Smooth muscle cell of the brain vasculature (primary cell): ENCODE results near the gene ADCY1.

Experiments
- DNase-seq: peaks from one replicate; pipeline ENCODE4 v3.0.0-alpha.2; 2012; ENCODE audit warnings: low read depth, low spot score

Gene ADCY1

GRCh38 chr7:45689797-45690761 is 115.9 kb downstream of the ADCY1 start:
- no peak for DNase-seq

- DNase-seq, result no peak
Measured at GRCh38 chr7:45690762-45691150, 116.6 kb downstream of the ADCY1 start.

DNA sequence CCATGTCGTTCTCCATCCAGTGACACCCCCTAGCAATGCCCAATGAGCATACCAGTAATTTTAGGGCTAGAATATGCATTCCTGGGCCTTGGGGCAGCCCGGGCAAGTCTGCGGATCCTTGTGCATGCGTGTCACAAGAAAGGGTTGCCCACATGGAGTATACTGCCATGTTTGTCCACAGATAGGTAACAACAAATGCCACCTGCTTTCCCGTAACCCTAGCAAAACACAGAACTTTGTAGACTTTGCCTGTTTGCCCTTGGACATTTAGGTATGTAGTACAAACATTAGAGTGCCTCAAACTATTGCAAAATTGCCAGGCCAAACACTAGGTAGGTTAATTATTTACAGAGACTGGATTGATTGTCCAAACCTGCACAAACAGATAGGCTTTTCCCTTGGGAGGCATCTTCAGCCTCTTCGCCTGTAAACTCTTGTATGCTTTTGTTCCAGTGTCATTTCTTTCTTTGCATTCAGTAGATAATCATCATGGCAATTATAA is 117.0 kb downstream of the ADCY1 start:
- DNase-seq, result no peak

GRCh38 chr7:45692031-45692430 is 117.9 kb downstream of the ADCY1 start:
- no peak for DNase-seq

DNA sequence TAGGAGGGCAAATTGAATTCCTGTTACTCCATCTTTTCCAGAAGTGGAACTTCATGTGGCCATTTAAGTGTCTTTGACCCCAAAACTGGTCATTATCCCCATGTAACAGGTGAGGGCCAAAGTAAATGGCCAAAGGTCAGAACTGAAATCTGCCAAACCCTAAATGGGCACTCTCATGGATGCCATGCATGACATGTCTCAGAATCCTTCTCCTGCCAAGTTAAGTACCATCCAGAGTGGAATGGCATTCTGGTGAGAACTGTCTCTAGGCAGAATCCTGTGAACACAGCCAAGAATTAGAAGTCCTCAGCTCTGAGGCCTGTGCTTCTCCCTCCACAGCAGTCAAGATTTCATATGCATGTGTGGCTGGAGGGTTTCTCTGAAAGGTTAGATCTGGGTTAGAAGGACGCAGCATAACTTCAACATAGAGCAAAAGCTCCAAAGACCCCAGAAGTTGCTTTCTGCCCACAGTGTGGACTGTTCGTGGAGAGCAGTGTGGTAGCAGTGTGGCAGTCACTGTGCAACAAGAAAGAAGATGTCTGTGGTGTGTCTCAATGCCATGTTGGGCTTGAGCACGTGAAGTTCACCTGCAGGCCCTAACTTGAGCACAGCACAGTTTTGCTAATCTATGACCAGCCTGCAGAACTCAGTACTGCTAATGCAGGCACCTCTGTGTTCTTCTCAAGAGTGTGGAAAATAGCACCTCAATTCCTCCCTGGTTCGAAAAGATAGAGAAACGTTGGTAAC is 121.3 kb downstream of the ADCY1 start:
- no peak for DNase-seq

DNA sequence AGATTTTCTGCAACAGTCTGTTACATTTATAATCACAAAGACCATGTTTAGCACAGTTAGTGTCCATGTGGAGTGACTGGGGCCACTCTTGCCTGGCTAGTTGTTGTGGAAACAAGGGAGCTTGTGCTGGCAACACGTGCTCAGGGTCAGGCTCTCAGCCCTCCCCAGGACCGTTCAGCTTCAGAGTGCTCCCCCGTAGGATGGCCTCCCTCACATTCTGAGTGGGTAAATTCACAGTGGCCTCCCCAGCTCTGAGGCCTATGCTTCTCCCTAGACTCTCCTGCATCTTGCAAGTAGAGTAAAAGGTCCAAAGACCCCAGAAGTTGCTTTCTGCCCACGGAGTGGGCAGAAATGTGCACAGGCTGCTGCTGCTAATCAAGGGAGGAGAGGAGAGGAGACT is 122.3 kb downstream of the ADCY1 start:
- DNase-seq, result no peak

- no peak for DNase-seq
Measured at GRCh38 chr7:45697576-45698136, 123.5 kb downstream of the ADCY1 start.

GRCh38 chr7:45698303-45699014 is 124.3 kb downstream of the ADCY1 start:
- DNase-seq, result no peak

GRCh38 chr7:45699015-45699309 is 124.8 kb downstream of the ADCY1 start:
- no peak for DNase-seq

- no peak for DNase-seq
Measured at GRCh38 chr7:45699726-45700390, 125.7 kb downstream of the ADCY1 start.

GRCh38 chr7:45700556-45700955 is 126.4 kb downstream of the ADCY1 start:
- DNase-seq, result no peak

DNA sequence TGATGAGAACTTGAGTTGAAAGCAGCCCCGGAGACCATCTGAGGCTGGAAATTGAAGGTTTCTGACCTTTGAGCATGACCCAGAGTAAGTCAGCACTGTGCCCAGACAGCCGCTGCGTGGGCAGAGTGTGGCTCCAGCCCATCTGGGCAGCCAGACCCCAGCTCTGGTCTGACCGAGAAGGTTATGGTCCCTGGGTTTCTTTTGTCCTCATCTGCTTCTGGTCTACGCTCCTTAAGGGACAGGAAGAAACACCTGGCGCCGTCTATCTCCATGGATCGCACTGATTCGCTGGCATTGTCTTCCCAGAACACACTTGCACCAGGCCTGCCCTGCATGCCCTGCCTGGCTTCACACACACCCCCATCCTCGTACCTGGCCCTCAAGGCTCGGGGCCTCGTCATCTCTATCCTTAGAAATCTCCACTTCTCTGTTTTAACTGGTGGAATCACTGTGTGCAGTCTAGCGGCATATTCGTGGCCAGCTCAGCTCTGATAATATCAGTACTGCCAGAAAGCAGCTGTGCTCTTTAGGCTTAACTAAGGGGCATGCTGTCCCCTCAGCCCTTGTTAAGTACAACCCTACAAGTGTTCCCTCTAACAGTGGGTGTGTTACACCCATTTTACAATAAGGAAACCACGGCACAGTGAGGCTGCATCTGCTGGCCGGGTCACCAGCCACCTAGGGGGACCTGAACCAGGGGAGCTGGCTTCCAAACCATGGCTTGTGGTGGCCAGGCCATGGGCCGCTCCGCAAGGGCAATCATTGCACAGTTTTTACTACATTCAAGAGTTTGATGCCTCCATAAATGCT is 127.7 kb downstream of the ADCY1 start:
- no peak for DNase-seq

DNA sequence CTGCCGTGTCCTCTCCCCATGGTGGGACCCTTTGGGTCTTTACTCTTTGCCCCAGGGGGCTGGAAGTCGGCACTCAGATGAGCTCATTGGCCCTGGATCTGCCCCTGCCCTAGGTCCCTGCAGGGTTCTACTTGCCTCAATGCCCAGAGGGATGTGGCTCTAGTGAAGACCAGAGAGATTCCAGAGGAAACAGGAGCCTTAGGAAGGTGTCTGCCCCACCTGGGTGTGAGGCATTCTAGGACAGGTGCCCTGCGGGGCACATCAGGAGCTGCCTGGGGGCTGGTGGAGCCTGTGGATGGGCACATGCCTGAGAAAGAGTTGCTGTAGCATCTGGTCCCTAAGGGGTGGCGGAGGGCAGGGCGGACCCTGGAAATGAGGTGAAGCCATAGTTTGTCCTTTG is 128.6 kb downstream of the ADCY1 start:
- no peak for DNase-seq

DNA sequence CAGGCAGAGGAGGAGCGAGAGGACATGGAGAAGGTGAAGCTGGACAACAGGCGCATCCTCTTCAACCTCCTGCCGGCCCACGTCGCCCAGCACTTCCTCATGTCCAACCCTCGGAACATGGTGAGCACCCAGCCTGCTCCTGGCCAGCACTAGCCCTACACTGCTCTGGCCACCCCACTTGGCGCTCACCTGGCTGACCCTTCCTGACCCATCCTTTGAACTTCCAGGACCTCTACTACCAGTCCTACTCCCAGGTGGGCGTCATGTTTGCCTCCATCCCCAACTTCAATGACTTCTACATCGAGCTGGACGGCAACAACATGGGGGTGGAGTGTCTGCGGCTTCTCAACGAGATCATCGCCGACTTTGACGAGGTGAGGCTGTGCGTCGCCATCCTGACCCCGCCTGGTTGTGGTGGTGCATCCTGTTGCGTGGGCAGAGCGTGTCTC is 129.2 kb downstream of the ADCY1 start:
- DNase-seq, result no peak

GRCh38 chr7:45703911-45704682 is 129.9 kb downstream of the ADCY1 start:
- no peak for DNase-seq

GRCh38 chr7:45704683-45705016 is 130.5 kb downstream of the ADCY1 start:
- no peak for DNase-seq

DNA sequence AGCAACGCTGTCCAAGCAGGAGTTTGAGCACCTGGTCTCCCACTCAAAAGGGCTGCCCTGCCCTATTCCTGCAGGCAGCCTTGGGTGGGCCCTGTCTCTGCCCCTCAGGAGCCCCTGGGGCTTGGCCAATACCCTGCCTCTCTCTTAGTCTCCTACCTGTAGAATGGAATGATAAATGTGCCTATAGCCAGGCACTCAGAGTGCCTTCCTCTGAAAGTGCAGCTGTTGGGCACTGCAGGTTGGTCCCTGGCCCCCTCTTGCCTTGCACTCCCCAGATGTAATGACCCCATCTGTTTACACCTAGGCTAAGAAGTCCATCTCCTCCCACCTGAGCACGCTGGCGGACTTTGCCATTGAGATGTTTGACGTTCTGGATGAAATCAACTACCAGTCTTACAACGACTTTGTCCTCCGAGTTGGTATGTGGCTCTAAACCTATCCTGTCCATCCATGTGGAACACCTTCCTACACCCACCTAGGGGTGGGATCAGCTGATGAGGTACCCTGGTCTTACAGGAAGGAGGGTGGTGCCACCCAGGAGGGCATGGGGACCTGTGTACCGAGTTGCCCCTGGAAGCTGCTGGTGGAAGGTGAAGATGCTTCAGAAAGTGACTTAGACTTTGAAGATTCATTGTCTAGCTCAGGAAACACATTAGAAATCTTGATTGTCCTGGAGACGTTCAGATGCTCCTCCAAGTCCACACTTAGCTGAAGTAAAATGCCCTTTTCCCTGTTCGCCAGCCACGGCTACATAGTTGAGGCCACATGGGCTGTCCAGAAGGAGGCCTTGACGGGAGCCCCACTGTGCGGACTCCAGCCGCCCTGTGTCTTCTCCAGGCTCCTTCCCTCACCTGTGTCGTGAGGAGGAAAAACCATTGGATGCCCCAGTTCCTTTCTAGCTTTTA is 134.1 kb downstream of the ADCY1 start:
- DNase-seq, result no peak

GRCh38 chr7:45709168-45710042 is 135.2 kb downstream of the ADCY1 start:
- no peak for DNase-seq
